Fibroblast of mammary gland (primary cell): ENCODE data around the gene HBA2.
"Not testable (repeated sequence)": the region's sequence is repeated elsewhere in the genome, so short reads cannot be mapped to it uniquely, and the experiment has no call there.

ENCODE experiments used
- DNase-seq: peaks from one replicate; pipeline ENCODE4 v3.0.0-alpha.2; 2010; ENCODE audit warnings: low read depth
- H3K4me3 ChIP-seq: 2 replicates; pipeline ENCODE4 v1.5.1; 2011; ENCODE audit warnings: low read depth, mild to moderate bottlenecking, low read length, moderate library complexity; ENCODE audit not compliant: control insufficient read depth
- TF ChIP-seq, protein P1 (sequence below): conservative IDR thresholded peaks from 2 replicates; pipeline ENCODE4 v1.5.1; 2011; ENCODE audit warnings: low read depth, low read length, inconsistent platforms; ENCODE audit not compliant: control insufficient read depth, insufficient read depth

Gene HBA2

DNA sequence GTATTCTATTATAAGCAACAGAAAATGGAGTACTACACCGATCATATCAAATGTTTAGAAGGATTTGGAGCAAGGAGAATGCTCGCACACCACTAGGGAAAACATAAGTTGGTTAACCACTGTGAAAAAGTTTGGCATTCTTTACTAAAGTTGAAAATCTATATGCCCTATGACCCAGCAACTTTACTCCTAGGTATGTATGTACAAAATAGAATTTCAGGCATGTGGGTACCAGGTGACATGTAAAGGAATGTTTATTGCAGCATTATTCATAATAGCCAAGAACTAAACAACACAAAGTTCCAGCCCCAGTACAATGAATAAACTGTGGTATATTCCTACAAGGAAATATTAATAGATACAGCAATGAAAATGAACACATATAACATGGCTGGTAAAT is 26.0 kb upstream of the HBA2 start:
- DNase-seq = no peak
- TF ChIP-seq, protein P1, sequence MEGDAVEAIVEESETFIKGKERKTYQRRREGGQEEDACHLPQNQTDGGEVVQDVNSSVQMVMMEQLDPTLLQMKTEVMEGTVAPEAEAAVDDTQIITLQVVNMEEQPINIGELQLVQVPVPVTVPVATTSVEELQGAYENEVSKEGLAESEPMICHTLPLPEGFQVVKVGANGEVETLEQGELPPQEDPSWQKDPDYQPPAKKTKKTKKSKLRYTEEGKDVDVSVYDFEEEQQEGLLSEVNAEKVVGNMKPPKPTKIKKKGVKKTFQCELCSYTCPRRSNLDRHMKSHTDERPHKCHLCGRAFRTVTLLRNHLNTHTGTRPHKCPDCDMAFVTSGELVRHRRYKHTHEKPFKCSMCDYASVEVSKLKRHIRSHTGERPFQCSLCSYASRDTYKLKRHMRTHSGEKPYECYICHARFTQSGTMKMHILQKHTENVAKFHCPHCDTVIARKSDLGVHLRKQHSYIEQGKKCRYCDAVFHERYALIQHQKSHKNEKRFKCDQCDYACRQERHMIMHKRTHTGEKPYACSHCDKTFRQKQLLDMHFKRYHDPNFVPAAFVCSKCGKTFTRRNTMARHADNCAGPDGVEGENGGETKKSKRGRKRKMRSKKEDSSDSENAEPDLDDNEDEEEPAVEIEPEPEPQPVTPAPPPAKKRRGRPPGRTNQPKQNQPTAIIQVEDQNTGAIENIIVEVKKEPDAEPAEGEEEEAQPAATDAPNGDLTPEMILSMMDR = no peak
- H3K4me3 ChIP-seq = no peak overlapping the region

DNA sequence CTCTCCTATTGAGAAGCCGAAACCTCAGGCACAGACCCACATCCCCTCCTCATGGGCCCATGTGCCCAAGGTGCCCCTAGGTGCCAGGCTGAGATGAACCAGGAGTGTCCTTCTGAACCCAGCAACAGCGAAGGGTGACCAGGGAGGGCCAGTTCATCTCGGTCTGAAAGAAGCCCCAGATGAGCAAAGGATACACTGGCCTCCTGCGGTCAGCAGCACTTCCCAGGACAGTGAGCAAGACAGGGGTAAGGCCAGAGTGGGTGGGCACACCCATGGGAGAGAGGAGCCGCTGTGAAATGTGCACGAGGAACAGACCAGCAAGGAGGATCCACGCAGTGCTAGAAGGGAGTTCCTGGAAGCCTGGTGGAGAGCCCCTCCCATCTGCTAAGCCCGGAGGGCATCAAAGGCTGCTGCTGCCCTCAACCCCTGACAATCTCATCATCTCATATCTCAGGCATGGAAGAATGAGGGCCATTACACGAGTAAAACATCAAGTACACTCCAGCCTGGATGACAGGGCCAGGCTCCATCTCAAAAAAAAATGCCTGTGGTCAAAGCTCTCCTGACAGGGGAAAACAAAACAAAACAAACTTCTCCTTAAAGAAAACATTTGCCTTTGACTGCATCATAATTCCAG is 23.5 kb upstream of the HBA2 start:
- TF ChIP-seq, protein P1 = no peak
- no peak overlapping the region for H3K4me3 ChIP-seq
- peak; percentile 21 for DNase-seq

DNA sequence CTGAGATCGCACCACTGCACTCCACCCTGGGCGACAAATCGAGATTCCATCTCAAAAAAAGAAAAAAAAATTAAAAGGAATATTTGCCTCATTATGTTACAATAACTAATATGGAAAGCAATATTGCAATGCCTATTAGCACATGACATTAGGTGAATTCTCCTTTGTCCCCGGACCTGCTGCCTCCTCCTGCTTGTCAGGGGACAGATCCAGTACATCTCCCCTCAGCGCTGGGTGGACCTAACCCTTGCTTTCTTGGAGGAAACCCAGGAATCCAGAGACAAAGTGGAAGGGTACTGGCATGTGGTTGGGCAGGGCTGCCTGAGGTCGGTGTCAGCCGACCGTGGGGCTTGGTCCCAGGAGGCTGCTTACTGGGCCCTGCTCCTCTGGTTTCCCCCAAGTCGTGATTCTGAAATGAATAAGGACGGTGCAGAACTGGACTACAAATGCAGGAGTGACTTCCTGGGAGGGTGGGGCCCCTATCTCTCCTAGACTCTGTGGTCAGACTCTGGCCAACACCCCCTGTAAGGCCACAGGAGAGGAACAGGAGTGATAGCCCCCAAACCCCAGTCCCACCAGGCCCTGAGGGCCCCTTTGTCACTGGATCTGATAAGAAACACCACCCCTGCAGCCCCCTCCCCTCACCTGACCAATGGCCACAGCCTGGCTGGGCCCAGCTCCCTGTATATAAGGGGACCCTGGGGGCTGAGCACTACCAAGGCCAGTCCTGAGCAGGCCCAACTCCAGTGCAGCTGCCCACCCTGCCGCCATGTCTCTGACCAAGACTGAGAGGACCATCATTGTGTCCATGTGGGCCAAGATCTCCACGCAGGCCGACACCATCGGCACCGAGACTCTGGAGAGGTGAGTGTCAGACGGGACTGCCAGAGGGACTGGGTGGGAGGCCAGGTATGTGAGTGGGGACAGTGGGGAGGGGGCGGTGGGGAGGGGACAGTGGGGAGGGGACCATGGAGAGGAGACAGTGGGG is 20.2 kb upstream of the HBA2 start, which contains the start of gene HBZ:
Gene HBZ, plus strand, starts transcription at position 504 of the 988 bp plus-strand sequence. Its CDS starts 266 bp downstream, at position 770.
- no peak for DNase-seq
- TF ChIP-seq, protein P1 = no peak
- no peak within 1 kb of the TSS for H3K4me3 ChIP-seq

DNA sequence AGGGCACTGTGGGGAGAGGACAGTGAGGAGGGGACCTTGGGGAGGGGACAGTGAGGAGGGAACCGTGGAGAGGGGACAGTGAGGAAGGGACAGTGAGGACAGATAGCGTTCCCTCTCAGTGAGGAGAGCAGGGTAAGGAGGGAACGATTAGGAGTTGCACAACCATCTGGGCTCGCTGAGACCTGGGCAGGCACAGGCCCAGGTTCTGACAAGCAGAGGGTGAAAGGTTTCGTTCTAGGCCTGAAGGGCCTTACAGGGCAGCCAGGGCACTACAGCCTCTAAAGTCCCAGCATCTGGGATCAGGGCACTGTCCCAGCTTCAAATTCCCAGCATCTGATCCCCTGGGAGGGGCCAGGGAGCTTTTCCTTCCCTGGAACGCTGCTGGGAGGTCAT is 19.6 kb upstream of the HBA2 start:
- DNase-seq, H3K4me3 ChIP-seq: not testable (repeated sequence)

DNA sequence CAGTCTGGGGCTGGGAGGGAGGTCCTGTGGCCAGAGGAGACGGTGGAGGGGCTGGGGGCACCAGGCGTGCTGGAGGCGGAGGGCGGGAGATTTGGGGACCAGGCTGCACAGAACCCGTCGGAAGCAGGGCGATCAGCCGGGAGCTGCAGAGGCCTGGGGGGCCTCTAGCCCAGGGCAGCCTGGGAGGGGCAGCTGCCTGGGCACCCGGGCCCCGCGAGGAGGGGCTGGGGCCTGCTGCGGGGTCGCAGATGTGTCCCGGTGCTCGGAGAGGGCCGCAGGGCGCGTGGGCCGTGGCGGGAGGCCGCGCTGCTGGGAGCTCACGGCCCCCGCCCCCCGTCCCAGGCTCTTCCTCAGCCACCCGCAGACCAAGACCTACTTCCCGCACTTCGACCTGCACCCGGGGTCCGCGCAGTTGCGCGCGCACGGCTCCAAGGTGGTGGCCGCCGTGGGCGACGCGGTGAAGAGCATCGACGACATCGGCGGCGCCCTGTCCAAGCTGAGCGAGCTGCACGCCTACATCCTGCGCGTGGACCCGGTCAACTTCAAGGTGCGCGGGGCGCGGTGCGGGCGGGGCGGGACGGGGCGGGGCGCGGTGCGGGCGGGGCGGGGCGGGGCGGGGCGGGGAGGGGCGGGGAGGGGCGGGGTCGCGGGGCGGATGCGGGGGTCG is 19.0 kb upstream of the HBA2 start:
- DNase-seq, H3K4me3 ChIP-seq: not testable (repeated sequence)

DNA sequence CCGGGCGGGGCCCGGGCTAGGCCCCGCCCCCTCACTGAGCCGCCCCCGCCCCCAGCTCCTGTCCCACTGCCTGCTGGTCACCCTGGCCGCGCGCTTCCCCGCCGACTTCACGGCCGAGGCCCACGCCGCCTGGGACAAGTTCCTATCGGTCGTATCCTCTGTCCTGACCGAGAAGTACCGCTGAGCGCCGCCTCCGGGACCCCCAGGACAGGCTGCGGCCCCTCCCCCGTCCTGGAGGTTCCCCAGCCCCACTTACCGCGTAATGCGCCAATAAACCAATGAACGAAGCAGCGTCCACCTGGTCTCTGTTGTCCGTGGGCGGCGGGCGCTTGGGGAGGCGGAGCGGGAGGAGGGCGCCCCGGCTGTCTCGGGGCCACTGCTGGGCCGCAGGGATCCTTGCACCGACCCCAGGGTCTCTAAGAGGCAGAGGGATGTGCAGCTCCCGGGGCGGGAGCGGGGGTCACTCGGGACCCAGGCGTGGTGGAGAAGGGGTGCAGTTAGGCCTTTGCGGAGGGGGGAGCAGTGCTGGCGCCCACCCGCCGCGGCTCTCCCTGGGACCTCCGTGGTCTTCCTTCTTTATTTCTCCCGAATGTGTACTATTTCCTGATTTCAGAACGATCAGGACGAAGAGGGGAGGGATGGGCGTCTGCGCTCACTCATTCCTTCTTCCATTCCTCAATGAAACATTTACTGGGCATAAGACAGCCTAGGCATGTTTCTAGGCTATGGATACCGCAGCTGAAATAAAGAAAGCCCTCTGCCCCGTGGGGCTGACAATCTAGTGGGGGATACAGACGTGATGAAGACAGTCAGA is 18.3 kb upstream of the HBA2 start:
- peak; percentile 24 for DNase-seq

DNA sequence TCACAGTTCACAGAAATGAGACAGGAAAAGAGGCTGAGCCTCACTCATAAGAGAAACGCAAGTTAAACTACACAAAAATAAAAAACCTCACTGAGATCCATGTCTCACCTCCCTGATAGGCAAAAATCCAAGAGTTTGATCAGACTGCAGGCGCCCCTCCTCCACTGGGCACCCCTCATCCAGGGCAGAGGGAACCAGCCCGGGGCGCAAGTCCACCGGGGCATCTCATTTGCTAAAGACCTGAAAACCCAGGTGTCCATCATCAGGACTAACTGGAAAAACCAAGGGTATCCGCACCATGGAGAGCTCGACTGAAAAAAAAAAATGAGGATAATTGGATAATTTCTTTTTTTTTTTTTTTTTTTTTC is 17.7 kb upstream of the HBA2 start:
- DNase-seq = no peak
- TF ChIP-seq, protein P1 = no peak
- H3K4me3 ChIP-seq = peak overlapping the region; percentile 48

More for the DNA sequence above, 18.3 kb upstream of the HBA2 start:
- TF ChIP-seq, protein P1 = no peak
- peak overlapping the region; percentile 48 for H3K4me3 ChIP-seq
